Peyer's patch (tissue), 4 donors: ENCODE measurements around the gene SH3BGR.

ENCODE experiments used
- CTCF ChIP-seq, 6 experiments: fragments of 450-650 bp in 4 of 6; fragments of 200-600 bp in 2 of 6; sonication (generic) in 1 of 6; IDR thresholded peaks; one replicate each; pipeline ENCODE4 v1.5.1; 2017 to 2019; ENCODE audit warnings: antibody characterized with exemption in 6 of 6, mild to moderate bottlenecking in 3 of 6, moderate library complexity in 1 of 6
- POLR2A ChIP-seq, 2 donors: fragments of 450-650 bp; IDR thresholded peaks; one replicate each; pipeline ENCODE4 v1.5.1; 2017; ENCODE audit warnings: antibody characterized with exemption in 2 of 2, mild to moderate bottlenecking in 2 of 2, moderate library complexity in 2 of 2

- TF ChIP-seq POLR2A (IDR thresholded peaks at IDR 0.05) = peak; percentile 18 to 53
- TF ChIP-seq CTCF (IDR thresholded peaks at IDR 0.05) = peak in 2 of 6 experiments; percentile 6 to 37
Measured at GRCh38 chr21:39445321-39446269, 6.2 kb upstream of the SH3BGR start, which contains the start of gene LCA5L.
